ENCODE data around the gene KLLN. TPM values are rescaled to one million over a fixed set of nuclear protein-coding genes. Genes with fewer than 3 reads are reported as not detected.

Gene KLLN
- total RNA-seq, 4 donors from 2014 or later: 0.62 to 1.3 TPM; not detected in 2

- H3K9me3 ChIP-seq: no peaks in the 10 kb centered on the region
- H3K36me3 ChIP-seq: no peaks in the 10 kb centered on the region
- H3K4me3 ChIP-seq: no peak overlapping the region
- no peaks in the 10 kb centered on the region for H3K27me3 ChIP-seq
- H3K27ac ChIP-seq: no peak overlapping the region
- intact Hi-C loops (cut with DNase I; ENCODE audit: low total_unique reads): no loop called here
- no peak for DNase-seq
- no peak for TF ChIP-seq CTCF (IDR thresholded peaks at IDR 0.05)
- no peak for TF ChIP-seq POLR2A (IDR thresholded peaks at IDR 0.05)
- no peaks in the 10 kb centered on the region for H3K4me1 ChIP-seq
These were observed 18.3 kb downstream of the KLLN start for GRCh38 chr10:87844837-87845623.

- Histone ChIP-seq H3K4me3 (no peak overlapping the region), H3K36me3 (no peaks in the 10 kb centered on the region), H3K9me3 (no peaks in the 10 kb centered on the region), H3K27ac (no peak overlapping the region), H3K27me3 (no peaks in the 10 kb centered on the region), H3K4me1 (no peaks in the 10 kb centered on the region)
- no peak for DNase-seq
- TF ChIP-seq POLR2A (IDR thresholded peaks at IDR 0.05): no peak
- TF ChIP-seq CTCF (IDR thresholded peaks at IDR 0.05): no peak
- intact Hi-C loops (cut with DNase I; ENCODE audit: low total_unique reads): no loop called here
These were observed 19.6 kb downstream of the KLLN start for GRCh38 chr10:87843714-87844113.

GRCh38 chr10:87842776-87843497, 20.4 kb downstream of the KLLN start:
- DNase-seq: no peak
- no peak overlapping the region for H3K4me3 ChIP-seq
- no peaks in the 10 kb centered on the region for H3K27me3 ChIP-seq
- TF ChIP-seq CTCF (IDR thresholded peaks at IDR 0.05) (no peak), POLR2A (IDR thresholded peaks at IDR 0.05) (no peak)
- no peaks in the 10 kb centered on the region for H3K4me1 ChIP-seq
- no peaks in the 10 kb centered on the region for H3K36me3 ChIP-seq
- intact Hi-C loops (cut with DNase I; ENCODE audit: low total_unique reads): no loop called here
- no peak overlapping the region for H3K27ac ChIP-seq
- H3K9me3 ChIP-seq: no peaks in the 10 kb centered on the region

GRCh38 chr10:87842220-87842641, 21.1 kb downstream of the KLLN start:
- Histone ChIP-seq H3K4me3 (no peak overlapping the region), H3K27ac (no peak overlapping the region), H3K9me3 (no peaks in the 10 kb centered on the region), H3K36me3 (no peaks in the 10 kb centered on the region), H3K27me3 (no peaks in the 10 kb centered on the region), H3K4me1 (no peaks in the 10 kb centered on the region)
- DNase-seq: no peak
- TF ChIP-seq CTCF (IDR thresholded peaks at IDR 0.05): no peak
- TF ChIP-seq POLR2A (IDR thresholded peaks at IDR 0.05): no peak
- intact Hi-C loops (cut with DNase I; ENCODE audit: low total_unique reads): no loop called here

- TF ChIP-seq POLR2A (IDR thresholded peaks at IDR 0.05) (no peak), CTCF (IDR thresholded peaks at IDR 0.05) (no peak)
- no peaks in the 10 kb centered on the region for H3K9me3 ChIP-seq
- no peaks in the 10 kb centered on the region for H3K4me1 ChIP-seq
- no peaks in the 10 kb centered on the region for H3K36me3 ChIP-seq
- H3K27ac ChIP-seq: no peak overlapping the region
- DNase-seq: no peak
- no peak overlapping the region for H3K4me3 ChIP-seq
- H3K27me3 ChIP-seq: no peaks in the 10 kb centered on the region
- intact Hi-C loops (cut with DNase I; ENCODE audit: low total_unique reads): no loop called here
These were observed 22.1 kb downstream of the KLLN start for GRCh38 chr10:87841186-87841585.

Data from uterus (tissue), 4 donors.